HG03097 (cell line): ENCODE results near the gene CLBA1.

Experiments
- ATAC-seq: cut with Tn5 transposase; IDR thresholded peaks from one replicate; pipeline ENCODE4 v1.9.1; 2021; ENCODE audit not compliant: unreplicated experiment, low FRiP score

The CLBA1 gene

DNA sequence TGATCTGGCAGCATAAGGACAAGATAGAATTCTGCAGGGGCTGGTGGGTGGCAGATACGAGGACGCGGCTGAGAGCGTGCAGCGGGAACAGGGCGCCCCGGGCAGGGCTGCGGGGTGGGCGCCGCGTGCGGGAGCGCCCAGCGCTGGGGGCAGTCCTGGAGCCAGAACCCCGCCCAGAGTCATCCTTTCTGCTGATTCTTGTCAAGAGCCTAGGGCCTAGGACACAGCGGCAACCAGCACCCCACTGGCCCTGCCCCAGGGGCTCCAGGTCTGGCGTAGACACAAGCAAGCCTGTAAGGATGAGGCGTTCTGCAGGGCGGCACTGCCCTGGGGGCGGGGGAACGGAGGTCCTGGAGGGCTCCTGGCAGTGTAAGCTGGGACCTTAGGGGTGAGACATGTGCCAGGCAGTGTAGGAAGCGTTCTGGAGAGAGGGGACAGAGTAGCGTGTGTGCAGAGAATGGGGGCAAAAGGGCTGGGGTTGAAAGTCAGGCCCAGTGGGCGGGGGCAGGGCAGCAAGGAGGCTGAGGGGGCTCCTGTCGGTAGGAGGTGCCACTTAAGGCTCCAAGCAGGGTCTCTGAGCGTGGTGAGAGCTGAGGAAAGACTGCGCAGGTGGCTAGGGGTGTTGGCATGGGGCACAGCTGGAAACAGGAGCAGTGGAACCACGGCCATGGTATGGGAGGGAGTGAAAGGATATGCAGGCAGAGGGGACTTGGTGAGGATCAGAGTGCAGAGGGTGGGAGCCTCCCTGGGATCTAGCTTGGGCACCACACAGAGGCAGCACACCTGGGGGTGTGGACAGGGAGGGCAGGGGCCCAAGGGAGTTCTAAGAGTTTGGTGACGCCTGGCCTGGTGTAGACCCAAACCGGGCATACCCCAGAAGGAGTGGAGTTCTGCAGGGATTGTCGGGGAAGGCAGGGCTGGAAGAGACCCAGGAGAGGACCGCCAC, 6.6 kb upstream of the CLBA1 start:
- ATAC-seq = no peak

DNA sequence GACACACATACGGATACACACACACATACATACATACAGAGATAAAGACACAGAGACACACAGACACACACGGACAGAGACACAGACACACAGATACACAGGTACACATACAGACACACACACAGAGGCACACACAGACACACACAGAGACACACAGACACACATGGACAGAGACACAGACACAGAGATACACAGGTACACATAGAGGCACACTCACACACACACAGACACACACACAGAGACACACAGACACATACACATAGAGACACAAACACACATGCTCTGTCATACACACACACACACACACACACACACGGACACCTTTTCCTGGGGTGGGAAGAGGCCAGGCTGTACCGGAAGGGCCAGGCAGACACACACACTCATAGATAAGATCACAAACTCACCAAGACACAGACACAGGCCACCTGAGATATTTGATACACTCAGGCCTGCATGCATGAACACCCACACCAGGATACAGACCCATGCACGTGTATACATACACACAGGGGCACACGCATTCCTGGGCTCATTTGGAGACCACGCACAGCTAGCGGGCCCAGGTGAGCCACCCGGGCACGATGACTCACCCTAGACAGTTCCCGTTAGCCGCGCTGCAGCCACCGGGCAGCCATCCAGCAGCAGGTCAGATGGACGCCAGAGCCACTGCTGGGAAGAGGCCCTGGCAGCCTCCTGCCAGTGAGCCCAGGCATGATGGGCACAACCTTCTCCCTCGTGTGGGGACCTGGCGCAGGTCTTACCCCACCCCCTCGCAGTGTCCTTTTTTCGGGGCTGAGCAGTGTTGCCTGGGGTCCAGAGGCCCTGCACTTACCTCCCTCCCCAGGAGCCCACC, 5.6 kb upstream of the CLBA1 start:
- no peak for ATAC-seq

DNA sequence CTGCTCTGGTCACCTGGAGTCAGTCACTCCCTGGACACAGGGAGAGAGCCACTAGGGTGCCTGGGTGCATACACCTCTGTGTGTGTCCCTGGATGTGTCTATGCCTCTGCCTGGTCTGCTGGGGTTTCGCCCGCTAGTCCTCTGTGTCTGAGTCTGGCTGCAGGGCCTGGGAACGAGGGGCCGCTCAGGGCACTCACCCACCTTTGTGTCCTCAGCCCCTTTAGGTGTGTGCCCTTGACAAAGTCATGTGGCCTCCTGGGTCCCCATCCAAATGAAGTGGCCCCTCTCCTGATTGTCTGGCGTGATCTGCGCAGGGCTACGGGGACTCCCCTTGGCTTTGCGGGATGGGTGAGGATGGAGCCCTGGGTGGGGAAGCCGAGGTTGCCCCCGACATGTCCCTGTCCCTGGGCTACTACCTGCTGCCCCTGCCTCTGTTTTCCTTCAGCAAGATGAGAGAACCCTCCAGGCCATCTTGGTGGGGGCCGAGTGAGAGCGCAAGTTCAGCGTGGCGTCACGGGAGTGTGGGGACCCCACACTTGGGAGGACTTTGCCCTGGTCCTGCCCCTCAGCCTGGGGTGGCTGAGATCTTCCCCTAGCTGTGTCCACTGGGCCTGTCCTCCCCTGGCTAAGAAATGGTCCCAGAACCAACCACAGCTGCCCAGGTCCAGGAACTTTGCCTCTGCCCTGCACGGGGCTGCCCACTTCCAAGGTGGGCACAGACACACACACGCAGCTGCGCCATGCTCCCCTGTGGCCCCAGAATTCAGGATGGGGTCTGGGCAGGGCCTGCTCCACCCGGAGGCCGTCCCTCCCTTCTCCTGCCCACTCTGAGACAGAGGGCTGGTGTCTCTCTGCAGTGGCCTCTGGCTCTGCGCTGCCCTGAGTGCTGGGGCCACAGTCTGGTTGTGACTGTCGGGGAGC, 4.7 kb upstream of the CLBA1 start:
- no peak for ATAC-seq

DNA sequence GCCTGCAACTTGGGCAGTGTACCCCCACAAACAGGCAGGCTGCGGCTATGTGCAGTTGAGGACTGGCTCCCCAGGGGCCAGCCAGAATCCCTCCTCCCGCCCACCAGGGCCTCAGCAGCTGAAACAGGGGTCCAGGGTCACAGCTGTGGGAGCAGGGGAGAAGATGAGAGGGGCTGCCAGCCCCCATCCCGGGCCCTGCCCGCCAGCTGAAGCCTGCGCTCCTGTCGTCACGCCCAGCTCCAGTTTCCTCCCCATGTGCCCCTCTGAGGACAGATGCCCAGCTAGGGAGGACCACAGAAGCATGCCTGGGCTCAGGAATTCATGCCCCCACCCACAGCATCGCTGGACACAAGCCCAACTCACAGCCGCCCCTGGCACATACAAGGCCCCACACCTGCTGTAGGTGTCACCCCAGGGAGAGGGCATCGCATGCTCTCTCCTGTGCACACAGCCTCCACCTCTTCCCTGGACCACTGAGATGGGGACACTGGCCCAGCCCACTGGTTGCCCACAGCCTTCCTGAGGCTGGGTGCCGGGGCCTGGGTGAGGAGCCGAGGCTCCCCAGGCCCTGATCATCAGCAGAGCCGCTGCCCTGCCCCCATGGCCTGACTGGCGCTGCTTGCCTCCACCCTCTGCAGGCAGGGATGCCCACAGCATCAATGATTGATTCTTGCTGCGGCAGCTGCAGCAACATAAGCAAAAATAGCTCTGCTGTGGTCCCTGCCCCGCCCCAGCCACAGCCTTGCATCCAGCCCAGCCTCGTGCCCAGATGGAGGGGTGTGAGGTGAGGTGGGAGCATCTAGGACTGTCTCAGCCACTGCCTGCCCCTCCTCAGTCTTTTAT, 3.7 kb upstream of the CLBA1 start:
- no peak for ATAC-seq

DNA sequence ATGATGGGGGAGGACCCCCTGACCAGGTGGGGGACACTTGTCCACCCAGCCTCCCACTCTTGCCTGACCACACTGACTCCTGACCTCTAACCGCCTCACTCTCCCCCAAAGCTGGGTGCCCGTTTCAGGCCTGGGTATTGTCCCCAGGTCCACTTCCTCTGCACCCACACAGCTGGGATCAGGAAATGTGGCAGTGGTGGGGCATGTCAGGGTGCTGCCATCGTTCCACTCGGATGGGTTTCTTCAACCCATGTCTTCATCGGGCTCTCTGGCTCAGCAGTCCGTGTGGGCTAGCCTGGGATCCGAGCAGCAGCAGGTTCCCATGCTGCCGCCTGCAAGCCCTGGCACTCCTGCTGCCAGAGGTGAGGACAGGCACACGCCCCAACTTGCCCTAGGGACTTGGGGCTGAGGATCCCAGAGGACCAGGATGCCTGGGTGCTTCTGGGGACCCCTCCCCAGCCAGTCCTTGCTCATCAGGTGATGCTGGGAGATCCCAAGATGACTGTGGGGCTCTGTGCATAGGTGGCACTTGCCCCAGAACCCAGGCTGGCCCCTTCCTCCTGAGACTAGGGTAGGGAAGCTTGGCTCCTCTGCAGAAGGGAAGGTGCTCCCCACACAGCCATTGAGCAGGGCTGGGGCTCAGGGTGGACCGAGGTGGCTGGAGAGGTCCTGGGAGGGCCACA, 2.9 kb upstream of the CLBA1 start:
- ATAC-seq = no peak

DNA sequence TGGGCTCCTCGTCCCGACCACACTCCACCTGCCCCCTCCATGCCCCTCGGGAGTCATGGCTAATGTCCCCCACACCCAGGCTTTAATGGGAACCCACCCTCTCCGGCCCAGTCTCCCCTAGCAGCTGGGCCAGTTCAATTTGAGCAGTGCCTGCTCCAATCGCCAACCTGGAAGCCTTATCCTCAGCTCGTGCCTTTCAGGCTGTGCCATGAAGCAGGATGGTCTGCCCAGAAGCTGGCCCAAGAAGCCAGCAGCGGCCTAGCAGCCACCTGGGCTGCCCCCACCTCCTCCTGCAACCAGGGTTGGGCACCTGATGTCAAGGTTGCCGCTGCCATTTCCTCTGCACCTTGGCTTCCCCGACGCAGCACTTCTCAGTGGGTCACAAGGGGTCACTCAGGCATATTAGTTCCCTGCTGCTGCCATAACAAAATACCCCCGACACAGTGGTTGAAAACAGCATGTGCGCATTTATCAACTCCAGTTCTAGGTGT, 2.3 kb upstream of the CLBA1 start:
- no peak for ATAC-seq

DNA sequence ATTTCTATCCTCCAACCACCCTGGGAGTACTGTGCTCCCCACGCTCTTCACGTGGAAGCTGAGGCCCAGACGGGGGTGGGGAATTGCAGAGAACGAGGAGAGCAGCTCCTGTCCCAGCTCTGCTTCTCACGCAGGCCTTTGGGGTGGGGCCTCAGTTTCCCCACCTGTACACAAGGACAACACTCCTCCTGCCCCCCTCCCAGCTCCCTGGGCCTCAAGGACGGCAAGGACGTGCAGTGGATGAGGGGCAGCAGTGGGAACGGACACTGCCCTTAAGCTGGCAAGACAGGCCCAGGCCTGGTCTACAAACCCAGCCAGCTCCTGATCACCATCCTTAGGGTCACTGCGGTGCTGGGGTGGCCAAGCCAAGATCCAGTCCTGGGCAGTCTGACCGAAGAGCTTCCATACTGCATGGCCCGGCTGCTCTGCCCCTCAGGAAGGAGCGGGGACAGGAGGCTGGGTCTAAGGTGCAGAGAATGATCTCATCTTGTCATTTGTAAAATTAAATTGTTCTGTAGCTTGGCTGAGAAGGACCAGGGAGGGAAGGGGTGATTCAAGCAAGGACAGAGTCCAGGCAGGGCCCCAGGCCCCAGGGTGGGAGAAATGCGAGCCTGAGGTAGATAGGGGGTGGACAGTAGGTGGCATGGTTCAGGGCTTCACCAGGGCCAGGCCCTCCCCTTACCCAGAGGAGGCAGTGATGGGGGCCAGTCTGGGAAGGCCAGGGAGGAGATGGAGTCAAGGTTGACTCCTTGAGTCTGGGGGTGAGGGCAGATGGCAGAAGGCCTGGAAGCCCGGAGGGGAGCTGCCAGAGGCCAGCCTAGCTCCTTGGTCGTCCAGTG, 1.3 kb upstream of the CLBA1 start:
- no peak for ATAC-seq

DNA sequence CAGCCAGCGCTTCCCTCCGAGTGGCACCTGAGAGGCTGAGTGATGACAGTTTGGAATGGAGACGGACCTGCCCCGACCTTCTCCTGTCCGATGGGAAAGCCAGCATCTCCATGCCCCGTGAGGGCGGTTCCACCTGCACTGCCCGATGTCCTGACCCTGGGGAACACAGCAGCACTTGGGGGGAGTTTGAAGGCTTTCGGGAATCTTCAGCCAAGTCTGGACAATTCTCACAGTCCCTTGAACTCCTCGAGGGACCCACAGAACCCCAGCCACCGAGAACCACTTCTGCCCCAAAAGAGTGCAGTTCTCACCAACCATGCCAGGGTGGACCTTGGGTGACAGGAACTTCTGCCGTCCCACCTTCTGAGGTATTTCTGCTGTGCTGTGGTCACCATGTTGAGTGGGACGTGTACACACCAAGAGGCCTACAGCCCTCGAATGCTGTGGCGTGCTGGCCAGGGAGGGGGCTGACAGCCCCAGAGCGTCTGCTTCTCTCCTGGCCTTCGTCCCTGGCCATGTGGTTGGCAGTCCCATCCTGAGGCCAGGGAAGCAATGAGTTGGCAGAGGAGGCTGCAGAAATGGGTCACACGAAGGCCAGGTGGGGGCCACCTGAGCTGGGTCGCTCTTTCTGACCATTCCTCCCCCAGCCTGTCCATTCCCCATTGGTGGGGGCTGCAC, 1.0 kb downstream of the CLBA1 start:
- ATAC-seq = no peak

DNA sequence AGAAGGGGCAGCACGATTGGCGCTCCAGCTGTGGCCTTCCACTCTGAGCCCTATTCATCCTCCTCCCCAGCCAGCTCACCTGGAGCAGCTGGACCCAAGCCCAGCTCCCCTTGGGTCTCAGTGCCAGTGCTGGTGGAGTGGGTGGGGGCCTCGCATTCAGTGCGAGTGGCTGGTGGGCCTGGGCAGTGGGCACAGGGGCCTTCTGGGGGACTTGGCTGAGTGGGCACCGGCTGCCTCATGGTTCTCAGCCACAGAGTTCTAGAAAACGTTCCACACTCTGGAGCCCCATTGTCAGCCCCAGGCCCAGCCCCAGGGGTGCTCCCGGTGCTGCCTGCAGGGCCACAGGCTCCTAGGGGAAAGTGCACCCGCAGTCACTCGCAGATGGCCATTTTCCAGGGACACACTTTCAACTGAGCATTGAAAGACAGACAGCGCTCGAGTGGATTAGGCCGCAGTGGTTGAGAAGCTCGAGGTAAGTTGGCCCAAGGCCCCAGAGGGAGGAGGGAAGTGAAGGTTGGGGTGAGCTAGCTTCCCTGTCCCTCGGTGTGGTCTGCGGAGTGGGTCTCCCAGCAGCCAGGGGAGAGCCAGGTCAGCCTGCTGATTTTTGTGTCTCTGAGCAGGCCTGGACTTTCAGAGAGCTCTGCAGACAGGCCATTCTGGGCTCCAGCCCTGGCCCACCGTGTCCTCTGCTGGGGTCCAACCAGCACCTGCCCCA, 3.8 kb downstream of the CLBA1 start:
- no peak for ATAC-seq

DNA sequence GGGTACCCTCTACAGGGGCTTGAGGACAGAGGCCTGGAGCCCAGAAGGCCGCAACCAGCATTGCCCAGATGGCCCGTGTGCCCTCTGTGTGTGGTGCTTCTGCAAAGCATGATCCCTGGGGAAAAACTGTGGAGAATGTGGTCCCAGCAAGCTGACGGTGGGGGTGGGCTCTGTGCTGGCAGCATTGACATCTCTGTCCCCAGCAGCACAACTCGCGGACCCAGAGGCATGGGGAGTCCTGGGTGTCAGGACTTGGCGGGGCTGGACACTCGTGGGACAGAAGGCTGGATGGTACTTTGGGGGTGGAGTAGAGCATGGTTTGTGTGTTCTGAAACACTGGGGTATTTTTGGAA, 4.3 kb downstream of the CLBA1 start:
- no peak for ATAC-seq

DNA sequence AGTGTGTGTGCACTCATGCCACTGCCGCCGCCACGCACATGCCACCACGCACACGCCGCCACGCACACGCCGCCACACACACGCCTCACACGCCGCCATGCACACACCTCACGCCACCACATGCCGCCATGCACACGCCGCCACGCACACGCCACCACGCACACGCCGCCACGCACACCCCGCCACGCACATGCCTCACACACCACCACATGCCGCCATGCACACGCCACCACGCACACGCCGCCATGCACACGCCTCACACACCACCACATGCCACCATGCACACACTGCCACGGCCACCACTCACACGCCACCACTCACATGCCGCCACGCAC, 6.3 kb downstream of the CLBA1 start:
- no peak for ATAC-seq

DNA sequence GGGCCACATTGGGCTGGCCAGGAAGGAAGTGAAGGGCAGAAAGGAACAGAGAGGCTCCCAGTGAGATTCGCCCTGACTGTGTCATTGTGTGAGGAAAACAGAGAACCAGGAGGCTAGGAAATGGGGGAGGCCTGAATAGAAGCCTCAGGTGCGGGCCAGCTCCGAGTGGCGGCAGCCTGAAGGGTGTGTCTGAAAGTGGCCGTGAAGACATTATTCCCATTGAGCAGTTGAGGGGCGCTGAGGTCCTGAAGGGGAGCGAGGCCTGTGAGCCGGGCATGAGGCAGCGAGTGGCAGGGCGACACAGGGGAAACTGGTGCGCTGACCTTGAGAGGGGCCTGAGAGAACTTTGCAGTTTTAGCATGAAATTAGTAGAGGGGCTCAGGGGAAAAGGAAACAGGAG, 6.9 kb downstream of the CLBA1 start:
- ATAC-seq = no peak

DNA sequence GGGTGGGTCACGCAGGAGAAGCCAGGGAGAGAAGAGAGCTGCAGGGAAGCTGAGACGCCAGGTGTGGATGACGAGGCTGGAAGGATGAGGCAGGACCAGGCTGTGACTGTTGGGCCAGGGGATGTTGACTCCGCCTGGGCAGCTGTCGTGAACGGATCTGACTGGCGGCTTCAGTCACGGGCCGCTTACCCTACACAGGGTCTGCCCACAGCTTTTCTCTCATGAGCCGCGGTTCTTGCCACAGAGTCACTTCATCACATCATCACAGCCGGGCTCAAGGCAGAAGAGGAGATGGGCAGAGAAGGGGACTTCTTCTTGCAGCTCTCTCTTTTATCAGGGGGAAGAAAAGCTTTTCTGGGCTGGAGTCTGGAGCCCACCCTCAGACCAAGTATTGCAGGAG, 7.7 kb downstream of the CLBA1 start:
- ATAC-seq = no peak

DNA sequence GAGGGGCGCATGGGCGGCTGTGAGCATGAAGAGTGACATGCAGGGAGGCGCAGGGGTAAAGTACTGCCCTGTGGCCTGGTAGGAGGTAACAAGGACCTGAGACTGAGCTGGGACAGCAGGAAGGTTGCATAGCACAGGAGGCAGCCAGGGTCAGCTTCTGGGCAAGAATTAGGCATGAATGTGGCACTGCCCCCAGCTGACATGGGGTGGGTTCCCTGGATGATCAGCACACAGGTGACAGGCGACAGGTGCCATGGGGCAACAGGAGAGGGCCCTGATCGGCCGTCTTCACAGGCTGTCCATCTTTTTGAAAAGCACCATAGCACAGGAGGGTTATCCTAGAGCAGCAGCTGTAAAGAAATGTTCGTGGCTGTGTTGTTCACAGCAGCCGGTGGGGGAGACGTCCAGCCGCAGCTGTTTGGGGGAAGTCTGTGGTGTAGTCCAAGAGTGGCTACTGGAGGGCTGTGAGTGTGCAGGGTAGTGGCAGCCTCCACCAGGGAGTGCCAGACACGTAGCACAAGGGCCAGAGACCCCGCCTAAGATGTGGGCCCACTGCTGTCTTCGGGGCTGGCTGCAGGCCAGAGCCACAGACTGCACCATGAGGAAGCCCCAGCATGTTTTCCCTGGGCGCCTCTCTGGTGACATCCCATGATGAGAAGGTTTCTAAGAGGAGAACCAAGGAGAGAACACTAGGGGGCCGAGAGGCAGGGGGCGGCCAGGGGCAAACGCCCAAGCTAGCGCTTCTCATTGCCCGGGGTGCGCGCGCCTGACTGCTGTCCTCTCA, 8.4 kb downstream of the CLBA1 start:
- no peak for ATAC-seq

DNA sequence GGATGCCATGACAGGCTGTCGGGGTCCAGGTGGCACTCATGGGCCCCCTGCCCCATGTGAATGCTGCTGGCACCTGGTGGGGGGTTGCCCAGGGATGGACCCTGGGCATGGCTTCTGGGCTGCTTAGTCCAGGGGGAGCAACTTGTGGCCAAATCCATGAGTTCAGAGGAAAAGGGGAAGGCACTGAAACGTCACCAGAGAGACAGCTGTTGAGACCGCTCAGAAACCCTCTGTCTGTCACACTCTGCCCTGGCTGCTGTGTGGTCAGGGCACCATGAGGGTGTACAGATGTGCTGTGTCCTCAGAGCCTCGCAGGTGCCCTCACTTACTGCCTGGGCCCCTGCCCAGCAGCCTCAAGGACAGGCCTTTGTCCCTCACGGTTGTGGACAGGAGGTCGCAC, 9.4 kb downstream of the CLBA1 start:
- no peak for ATAC-seq

DNA sequence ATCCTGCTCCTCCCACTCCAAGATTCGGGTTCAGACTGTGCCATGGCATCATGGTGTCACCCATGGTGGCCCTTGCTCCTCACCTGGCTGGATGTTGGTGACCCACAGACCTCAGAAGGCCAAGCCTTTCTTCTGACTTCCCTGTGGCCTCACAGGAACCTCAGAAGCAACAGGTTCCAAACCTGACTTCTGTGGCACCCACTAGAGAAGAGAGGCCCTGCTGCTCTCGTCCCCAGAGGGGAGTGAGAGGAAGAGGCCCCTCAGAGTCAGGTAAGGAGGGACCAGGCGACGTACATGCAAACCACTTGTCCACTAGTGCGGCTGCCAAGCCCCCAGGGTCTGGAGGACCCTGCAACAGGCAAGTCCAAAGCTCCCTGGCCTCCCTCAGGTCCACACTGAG, 10.4 kb downstream of the CLBA1 start:
- ATAC-seq = no peak
